GM06990 (cell line): ENCODE data around the gene ELOVL2.

Source experiments
- DNase-seq: peaks from one replicate; pipeline ENCODE4 v3.0.0-alpha.2; 2011; ENCODE audit not compliant: insufficient read length; ENCODE audit errors: extremely low read depth
- H3K27me3 ChIP-seq: replicated peaks from 2 replicates; pipeline ENCODE4 v1.6.0; 2011; ENCODE audit warnings: low read length; ENCODE audit not compliant: control insufficient read depth, insufficient read depth
- H3K36me3 ChIP-seq: 2 replicates; pipeline ENCODE4 v1.5.1; 2011; ENCODE audit warnings: low read length; ENCODE audit not compliant: control insufficient read depth, insufficient read depth
- H3K4me3 ChIP-seq: replicated peaks from 2 replicates; pipeline ENCODE4 v1.5.1; 2011; ENCODE audit warnings: low read depth, mild to moderate bottlenecking, control low read depth, low read length
- TF ChIP-seq, protein P1 (sequence below): IDR thresholded peaks from 2 replicates; pipeline ENCODE4 v1.5.1; 2011; ENCODE audit warnings: low read length, control low read depth, mild to moderate bottlenecking, inconsistent platforms; ENCODE audit not compliant: insufficient read depth, poor library complexity, severe bottlenecking

ELOVL2 gene

GRCh38 chr6:10949579-10950490 is 94.3 kb downstream of the ELOVL2 start:
- TF ChIP-seq, protein P1, sequence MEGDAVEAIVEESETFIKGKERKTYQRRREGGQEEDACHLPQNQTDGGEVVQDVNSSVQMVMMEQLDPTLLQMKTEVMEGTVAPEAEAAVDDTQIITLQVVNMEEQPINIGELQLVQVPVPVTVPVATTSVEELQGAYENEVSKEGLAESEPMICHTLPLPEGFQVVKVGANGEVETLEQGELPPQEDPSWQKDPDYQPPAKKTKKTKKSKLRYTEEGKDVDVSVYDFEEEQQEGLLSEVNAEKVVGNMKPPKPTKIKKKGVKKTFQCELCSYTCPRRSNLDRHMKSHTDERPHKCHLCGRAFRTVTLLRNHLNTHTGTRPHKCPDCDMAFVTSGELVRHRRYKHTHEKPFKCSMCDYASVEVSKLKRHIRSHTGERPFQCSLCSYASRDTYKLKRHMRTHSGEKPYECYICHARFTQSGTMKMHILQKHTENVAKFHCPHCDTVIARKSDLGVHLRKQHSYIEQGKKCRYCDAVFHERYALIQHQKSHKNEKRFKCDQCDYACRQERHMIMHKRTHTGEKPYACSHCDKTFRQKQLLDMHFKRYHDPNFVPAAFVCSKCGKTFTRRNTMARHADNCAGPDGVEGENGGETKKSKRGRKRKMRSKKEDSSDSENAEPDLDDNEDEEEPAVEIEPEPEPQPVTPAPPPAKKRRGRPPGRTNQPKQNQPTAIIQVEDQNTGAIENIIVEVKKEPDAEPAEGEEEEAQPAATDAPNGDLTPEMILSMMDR, result no peak
- no peak for DNase-seq
- H3K36me3 ChIP-seq, result no peaks in the 10 kb centered on the region
- no peaks in the 10 kb centered on the region for H3K27me3 ChIP-seq
- no peak overlapping the region for H3K4me3 ChIP-seq

DNA sequence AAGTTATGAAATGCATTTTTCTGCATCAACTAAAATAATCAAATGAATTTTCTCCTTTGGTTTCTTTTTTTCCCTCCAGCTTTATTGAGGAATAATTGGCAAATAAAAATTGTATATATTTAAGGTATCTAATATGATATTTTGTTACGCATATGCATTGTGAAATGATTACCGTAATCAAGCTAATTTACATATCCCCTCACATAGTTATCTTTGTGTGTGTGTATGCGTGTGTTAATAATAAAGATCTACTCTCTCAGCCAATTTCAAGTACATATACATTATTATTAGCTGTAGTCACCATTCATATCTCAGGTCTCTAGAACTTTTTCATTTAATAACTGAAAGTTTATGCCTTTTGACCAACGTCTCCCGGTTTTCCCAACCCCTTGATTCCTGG is 96.1 kb downstream of the ELOVL2 start:
- Histone ChIP-seq H3K36me3 (no peaks in the 10 kb centered on the region), H3K27me3 (no peaks in the 10 kb centered on the region), H3K4me3 (no peak overlapping the region)
- TF ChIP-seq, protein P1, result no peak
- no peak for DNase-seq

DNA sequence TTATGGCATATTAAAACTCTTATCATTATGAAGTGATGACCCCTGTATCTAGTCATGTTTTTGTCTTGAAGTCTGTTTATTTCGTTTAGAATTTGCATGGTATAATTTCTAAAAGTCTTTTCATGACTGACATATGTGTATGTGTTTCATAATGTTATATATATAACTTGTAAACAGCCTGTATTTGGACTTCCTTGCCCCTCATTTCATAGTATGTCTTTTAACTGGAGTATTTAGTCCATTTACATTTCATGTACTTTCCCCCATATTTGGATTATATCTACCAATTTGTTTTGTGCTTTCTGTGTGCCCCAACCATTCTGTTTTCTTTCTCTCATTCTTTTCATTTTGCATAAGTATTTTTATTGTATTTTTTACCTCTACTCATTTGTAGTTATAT is 98.3 kb downstream of the ELOVL2 start:
- Histone ChIP-seq H3K36me3 (no peaks in the 10 kb centered on the region), H3K4me3 (no peak overlapping the region), H3K27me3 (no peaks in the 10 kb centered on the region)
- TF ChIP-seq, protein P1, result no peak
- no peak for DNase-seq

- DNase-seq, result no peak
- H3K27me3 ChIP-seq, result no peaks in the 10 kb centered on the region
- no peaks in the 10 kb centered on the region for H3K36me3 ChIP-seq
- TF ChIP-seq, protein P1, result no peak
- H3K4me3 ChIP-seq, result no peak overlapping the region
Measured at GRCh38 chr6:10939840-10940239, 104.3 kb downstream of the ELOVL2 start.

DNA sequence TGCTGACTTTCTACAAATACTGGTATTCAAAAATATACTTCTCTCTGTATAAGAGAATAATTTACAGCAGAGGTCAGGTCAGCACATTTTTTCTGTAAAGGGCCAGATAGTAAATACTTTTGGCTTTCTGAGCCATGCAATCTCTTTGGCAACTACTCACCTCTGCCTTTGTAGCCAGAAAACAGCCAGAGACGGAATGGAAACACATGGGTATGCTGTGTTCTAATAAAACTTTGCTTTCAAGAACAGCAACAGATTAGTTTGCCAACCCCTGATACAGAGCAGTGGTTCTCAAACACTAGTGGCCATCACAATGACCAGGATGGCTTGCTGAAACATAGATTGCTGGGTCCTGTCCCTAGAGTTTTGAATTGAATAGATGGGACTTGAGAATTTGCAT is 111.0 kb downstream of the ELOVL2 start:
- no peak for DNase-seq
- TF ChIP-seq, protein P1, result no peak
- Histone ChIP-seq H3K36me3 (no peaks in the 10 kb centered on the region), H3K4me3 (no peak overlapping the region), H3K27me3 (no peaks in the 10 kb centered on the region; the same call in 1 of the 2 replicates)
